D721Med (cell line): ENCODE results near the gene PRPSAP2.

Source experiments
- DNase-seq: peaks from one replicate; pipeline ENCODE4 v3.0.0; 2011; ENCODE audit warnings: low spot score; ENCODE audit not compliant: insufficient read length
- FAIRE-seq: peaks from 2 replicates; lab custom pipeline; 2011; peaks lifted over from hg19 to GRCh38; lab: Jason Lieb, UNC
- TF ChIP-seq, protein P1 (sequence below): IDR thresholded peaks from 2 replicates; pipeline ENCODE4 v1.5.1; 2012; ENCODE audit warnings: mild to moderate bottlenecking, control low read depth; ENCODE audit not compliant: insufficient read depth; ENCODE audit errors: missing control alignments

PRPSAP2 gene

DNA sequence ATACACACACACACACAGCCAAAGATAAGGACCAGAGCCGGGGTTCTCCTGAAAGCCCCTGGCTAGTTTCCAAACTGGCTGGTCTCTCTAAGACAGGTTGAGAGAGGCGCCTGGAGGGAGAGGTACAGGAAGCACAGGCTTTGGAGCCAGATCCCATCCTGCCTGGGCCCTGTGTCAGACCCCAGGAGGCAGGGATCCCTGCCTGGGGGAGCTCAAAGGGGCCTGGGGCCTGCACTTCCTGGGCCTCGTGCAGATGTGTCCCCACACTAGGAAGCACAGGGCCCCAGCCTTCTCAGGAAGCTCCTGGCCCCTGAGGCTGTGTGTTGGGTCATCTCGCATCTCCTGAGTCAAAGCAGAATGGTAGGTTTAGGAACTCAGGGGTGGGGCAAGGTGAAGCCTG lies 110.0 kb downstream of the PRPSAP2 start:
- no peak for FAIRE-seq
- no peak for DNase-seq
- TF ChIP-seq, protein P1, sequence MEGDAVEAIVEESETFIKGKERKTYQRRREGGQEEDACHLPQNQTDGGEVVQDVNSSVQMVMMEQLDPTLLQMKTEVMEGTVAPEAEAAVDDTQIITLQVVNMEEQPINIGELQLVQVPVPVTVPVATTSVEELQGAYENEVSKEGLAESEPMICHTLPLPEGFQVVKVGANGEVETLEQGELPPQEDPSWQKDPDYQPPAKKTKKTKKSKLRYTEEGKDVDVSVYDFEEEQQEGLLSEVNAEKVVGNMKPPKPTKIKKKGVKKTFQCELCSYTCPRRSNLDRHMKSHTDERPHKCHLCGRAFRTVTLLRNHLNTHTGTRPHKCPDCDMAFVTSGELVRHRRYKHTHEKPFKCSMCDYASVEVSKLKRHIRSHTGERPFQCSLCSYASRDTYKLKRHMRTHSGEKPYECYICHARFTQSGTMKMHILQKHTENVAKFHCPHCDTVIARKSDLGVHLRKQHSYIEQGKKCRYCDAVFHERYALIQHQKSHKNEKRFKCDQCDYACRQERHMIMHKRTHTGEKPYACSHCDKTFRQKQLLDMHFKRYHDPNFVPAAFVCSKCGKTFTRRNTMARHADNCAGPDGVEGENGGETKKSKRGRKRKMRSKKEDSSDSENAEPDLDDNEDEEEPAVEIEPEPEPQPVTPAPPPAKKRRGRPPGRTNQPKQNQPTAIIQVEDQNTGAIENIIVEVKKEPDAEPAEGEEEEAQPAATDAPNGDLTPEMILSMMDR, result no peak

DNA sequence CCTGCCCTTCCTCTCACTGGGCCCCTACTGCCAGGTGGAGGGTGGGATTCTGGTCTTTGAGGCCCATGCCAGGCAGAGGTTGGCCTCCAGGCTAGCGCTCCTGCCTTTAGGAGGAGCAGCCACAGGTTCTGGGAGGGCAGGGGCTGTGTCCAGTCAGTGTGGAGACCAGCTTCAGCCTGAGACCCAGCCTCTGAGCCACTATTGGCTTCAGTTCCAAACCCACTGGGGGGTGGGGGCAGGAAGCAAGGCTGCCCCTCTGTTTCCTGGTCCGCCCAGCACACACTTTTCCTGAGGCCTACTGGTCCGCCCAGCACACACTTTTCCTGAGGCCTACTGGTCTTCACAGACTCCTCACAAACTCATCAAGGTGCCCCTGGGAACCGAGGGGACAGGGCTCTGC lies 110.4 kb downstream of the PRPSAP2 start:
- DNase-seq, result no peak
- no peak for FAIRE-seq
- TF ChIP-seq, protein P1, result no peak

DNA sequence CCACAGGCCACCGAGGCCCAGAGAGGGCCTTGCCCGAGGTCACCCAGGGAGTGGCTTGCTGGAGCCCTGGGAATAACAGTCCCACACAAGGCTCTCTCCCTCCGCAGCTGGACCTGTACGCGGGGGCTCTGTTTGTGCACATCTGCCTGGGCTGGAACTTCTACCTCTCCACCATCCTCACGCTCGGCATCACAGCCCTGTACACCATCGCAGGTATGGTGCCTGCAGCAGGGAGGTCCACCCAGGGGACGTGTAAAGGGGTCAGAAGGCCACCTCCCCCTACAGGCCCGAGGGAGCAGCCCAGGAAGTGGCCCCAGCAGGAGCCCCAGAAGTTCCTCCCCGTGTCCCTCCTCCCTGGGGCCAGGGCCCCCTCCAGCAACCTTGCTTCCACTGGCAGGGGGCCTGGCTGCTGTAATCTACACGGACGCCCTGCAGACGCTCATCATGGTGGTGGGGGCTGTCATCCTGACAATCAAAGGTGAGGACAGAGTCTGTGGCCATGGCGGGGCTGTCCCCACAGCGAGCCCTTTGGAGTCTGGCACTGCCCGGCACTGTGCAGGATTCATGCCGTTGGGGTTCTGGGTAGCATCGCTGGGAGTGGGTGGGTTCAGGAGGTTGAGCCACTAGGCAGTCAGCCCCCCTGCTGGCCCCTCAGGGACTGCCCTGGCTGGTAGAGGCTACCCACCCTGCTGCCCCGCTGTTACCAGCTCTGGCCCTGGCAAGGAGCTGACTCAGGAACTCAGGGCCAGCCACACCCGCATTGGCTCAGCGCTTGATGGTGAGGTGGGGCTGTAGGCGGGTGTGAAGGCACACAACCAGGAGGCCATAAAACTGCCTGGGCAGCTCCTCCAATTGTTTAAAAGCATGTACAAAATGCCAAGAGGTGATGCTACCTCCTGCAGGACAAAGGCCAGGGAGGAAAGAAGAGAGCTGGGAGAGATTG lies 111.3 kb downstream of the PRPSAP2 start:
- no peak for FAIRE-seq
- DNase-seq, result no peak
- TF ChIP-seq, protein P1, result no peak

GRCh38 chr17:18970582-18971480 lies 112.9 kb downstream of the PRPSAP2 start:
- DNase-seq (no peak), FAIRE-seq (no peak)
- TF ChIP-seq, protein P1, result no peak

- TF ChIP-seq, protein P1, result no peak
- DNase-seq, result no peak
- no peak for FAIRE-seq
Observed at GRCh38 chr17:18971801-18972200, 113.9 kb downstream of the PRPSAP2 start.

GRCh38 chr17:18974407-18975149 lies 116.6 kb downstream of the PRPSAP2 start:
- DNase-seq (no peak), FAIRE-seq (no peak)
- TF ChIP-seq, protein P1, result no peak
